Stimulated activated CD4-positive, alpha-beta T cell treated with anti-CD3 and anti-CD28 coated beads, Interleukin-12 subunit alpha, Interleukin-12 subunit beta, amount 100 ng/mL, for 24 hours (primary cell): ENCODE results near the gene SLC39A3.
"Not testable (repeated sequence)": the region's sequence is repeated elsewhere in the genome, so short reads cannot be mapped to it uniquely, and the experiment has no call there.

ENCODE experiments used
- DNase-seq, 2 experiments: peaks; one replicate each; pipeline ENCODE4 v3.0.0-alpha.2; 2020; ENCODE audit warnings: low read depth in 2 of 2

SLC39A3 gene

GRCh38 chr19:2722541-2723344 is 17.1 kb downstream of the SLC39A3 start:
- DNase-seq: no peak

GRCh38 chr19:2721570-2722540 is 18.0 kb downstream of the SLC39A3 start:
- DNase-seq: no peak

GRCh38 chr19:2720777-2721569 is 18.8 kb downstream of the SLC39A3 start, which contains the start of gene DIRAS1:
DIRAS1 (minus strand) TSS chr19:2721372; CDS start chr19:2717806, 3,566 bp downstream.
- DNase-seq: no peak

- no peak for DNase-seq
Measured at GRCh38 chr19:2719920-2720776, 19.7 kb downstream of the SLC39A3 start.

- DNase-seq: no peak
Measured at GRCh38 chr19:2719232-2719735, 20.5 kb downstream of the SLC39A3 start.

GRCh38 chr19:2717638-2718541 is 21.9 kb downstream of the SLC39A3 start:
- DNase-seq: no peak

- no peak for DNase-seq
Measured at GRCh38 chr19:2716722-2717637, 22.8 kb downstream of the SLC39A3 start.

GRCh38 chr19:2716275-2716650 is 23.6 kb downstream of the SLC39A3 start:
- DNase-seq: no peak

- no peak for DNase-seq
Measured at GRCh38 chr19:2715470-2716274, 24.1 kb downstream of the SLC39A3 start.

- DNase-seq: no peak
Measured at GRCh38 chr19:2714531-2715269, 25.1 kb downstream of the SLC39A3 start.

- DNase-seq: not testable (repeated sequence)
Measured at GRCh38 chr19:2714102-2714501, 25.7 kb downstream of the SLC39A3 start.

GRCh38 chr19:2713170-2713569 is 26.6 kb downstream of the SLC39A3 start:
- DNase-seq: not testable (repeated sequence)

- DNase-seq: no peak
Measured at GRCh38 chr19:2711875-2712205, 28.0 kb downstream of the SLC39A3 start.

GRCh38 chr19:2711172-2711874 is 28.5 kb downstream of the SLC39A3 start:
- no peak for DNase-seq

- DNase-seq: no peak
Measured at GRCh38 chr19:2706251-2706650, 33.6 kb downstream of the SLC39A3 start.

GRCh38 chr19:2703691-2704216 is 36.1 kb downstream of the SLC39A3 start:
- DNase-seq: no peak
